Psoas muscle (tissue), 8 donors: ENCODE measurements around the gene PSMC3. TPM values are rescaled to one million over a fixed set of nuclear protein-coding genes. Genes with fewer than 3 reads are reported as not detected.

Experiments used
- ATAC-seq, 4 donors: fragments of 200-7000 bp; cut with Tn5 transposase; one replicate each; pipeline ENCODE4 v1.9.1; 2020; ENCODE audit warnings: moderate library complexity in 3 of 4, mild to moderate bottlenecking in 2 of 4
- DNase-seq, 2 donors: peaks; one replicate each; pipeline ENCODE4 v3.0.0-alpha.2; 2020
- H3K27ac ChIP-seq: fragments of 200-600 bp; one replicate; pipeline ENCODE4 v1.8.0; 2022
- H3K27me3 ChIP-seq, 3 donors: fragments of 200-600 bp in 1 of 3; one replicate each; pipeline versions ENCODE4 v1.6.1 to v1.8.0; 2013 to 2022; ENCODE audit warnings: low read length in 2 of 3, mild to moderate bottlenecking in 2 of 3, moderate library complexity in 1 of 3; ENCODE audit not compliant: insufficient read depth in 3 of 3
- H3K36me3 ChIP-seq, 2 donors: fragments of 200-600 bp in 1 of 2; one replicate each; pipeline versions ENCODE4 v1.6.1 to v1.8.0; 2013 to 2022; ENCODE audit warnings: low read depth in 1 of 2, mild to moderate bottlenecking in 1 of 2, moderate library complexity in 1 of 2; ENCODE audit not compliant: insufficient read depth in 1 of 2
- H3K4me1 ChIP-seq: fragments of 200-600 bp; one replicate; pipeline ENCODE4 v1.8.0; 2022
- H3K4me3 ChIP-seq: fragments of 200-600 bp; one replicate; pipeline ENCODE4 v1.8.0; 2022; ENCODE audit warnings: mild to moderate bottlenecking
- H3K9me3 ChIP-seq: fragments of 200-600 bp; one replicate; pipeline ENCODE4 v1.8.0; 2022
- WGBS, 3 donors: extraction: QIAGEN DNeasy Blood & Tissue Kit; methylation state at CpG; one replicate each; pipeline versions ENCODE4 v1.1.6 to v1.1.7; 2013; 5-methylcytosine and 5-hydroxymethylcytosine counted together
- intact Hi-C, 2 donors: fragments of 100-400 bp; cut with DNase I; formaldehyde crosslinking; loops; one replicate each; pipeline versions ENCODE4 v1.11.0 to v1.14.2; 2022
- polyA plus RNA-seq, 3 donors: library from polyadenylated mRNA; stranded (reverse); fragments of 200-250 nt; gene quantifications; one replicate each; pipeline ENCODE4 v1.2.3, GENCODE V29; 2013
- total RNA-seq, 4 donors: library from RNA; stranded (reverse); fragmentation: NEBNext Ultra II Directional in 2 of 4; extraction: Animal tissue kit (Norgen Biotek cat#: 25700) in 2 of 4; gene quantifications; one replicate each; pipeline versions ENCODE4 v1.2.1 to v1.2.4, GENCODE V29; 2021 to 2023
- TF ChIP-seq, protein P1 (sequence below): fragments of 200-600 bp; IDR thresholded peaks from one replicate; pipeline ENCODE4 v1.8.0; 2022; ENCODE audit warnings: antibody characterized with exemption
- donor health status: healthy with polysubstance abuse.
- donor health status: DM: no; HTN: no; CAD: no; lungs with moderate emphysema.
- donor health status: Bipolar disorder and iron deficiency.
- donor health status: healthy.
- donor health status: DM: yes; HTN: yes; CAD: no.
- donor health status: DM: no; HTN: no; CAD: no.
- donor health status: DM: no; HTN: no; CAD: no.
- donor health status: DM: yes; HTN: yes; CAD: no.

The PSMC3 gene
- total and polyA plus RNA-seq, 7 donors = 141 to 346 (median 255) TPM

DNA sequence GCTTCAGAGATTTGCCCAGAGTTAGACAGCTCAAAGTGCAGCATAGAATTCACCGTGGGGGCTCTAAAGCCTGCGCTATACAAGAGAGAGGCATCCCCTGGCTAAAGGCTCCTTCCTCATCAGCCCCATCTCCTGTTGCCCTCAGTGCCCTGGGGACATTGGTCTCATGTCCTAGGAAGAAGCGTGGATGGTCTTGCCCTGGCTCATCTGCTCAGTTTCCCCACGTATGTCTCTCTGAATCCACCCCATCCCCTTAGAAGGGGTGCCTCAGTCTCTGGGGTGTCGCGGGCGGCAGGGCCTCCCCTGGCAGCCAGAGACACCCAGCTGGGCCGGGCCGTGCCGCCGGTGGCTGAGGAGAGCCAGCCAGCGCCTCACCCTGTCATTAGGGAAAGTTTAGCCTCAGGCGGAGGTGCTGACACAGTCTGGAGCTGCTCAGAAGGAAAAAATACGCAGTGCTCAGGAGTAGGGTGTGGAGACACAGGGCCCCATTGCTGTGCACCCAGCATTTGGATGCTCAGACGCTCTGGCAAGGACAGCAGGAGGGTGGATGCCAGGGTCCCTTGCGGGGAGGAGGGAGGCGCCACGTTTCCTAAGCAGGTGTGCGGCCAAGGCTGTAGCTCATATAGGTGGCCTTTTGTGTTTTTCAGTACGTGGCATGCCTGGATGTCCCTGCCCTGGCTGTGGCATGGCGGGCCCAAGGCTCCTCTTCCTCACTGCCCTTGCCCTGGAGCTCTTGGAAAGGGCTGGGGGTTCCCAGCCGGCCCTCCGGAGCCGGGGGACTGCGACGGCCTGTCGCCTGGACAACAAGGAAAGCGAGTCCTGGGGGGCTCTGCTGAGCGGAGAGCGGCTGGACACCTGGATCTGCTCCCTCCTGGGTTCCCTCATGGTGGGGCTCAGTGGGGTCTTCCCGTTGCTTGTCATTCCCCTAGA lies 16.5 kb downstream of the PSMC3 start:
- no peak for DNase-seq

DNA sequence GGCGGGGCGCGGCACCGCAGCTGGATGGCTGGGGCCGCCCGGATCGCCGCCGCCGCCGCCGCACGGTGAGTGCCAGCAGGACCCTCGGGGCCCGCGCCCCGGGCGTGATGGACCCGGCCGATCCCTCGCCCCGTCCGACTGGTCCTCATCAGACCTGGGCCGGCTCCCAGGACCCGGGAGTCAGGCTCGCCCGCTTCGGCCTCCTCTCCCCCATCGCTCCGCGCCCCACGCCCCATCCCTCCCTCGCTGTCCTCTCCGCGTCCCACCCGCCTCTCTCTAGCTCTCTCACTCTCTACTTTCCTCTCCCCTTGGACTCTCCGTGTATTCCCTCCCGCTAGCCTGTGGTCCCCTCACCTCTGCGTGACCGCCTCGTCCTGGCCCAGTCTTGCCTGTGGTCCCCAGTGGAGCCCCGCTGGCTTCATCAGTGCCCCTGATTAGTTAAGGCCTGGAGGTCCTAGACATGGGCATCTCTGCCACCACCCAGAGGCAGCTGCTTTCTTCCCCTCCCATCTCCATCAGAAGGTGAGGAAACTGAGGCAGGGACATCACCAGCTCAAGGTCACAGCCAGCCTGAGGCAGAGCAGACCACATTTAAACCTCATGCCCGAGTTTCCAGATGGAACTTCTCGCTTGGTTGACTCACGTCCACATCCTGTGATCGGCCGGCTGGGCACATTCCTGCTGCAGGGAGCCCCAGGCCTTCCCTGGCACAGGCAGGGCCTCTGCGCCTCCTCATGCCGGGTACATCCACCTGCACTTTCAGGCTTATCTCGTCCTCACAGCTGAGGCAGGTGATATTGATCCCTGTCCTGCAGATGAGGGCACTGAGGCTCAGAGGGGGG lies 17.4 kb downstream of the PSMC3 start:
- 3 to 8% (median 7%) methylated on average over 26 to 50 of the region's 50 CpGs for WGBS, 3 donors
- peak in 3 of 4 donors; percentile 0 to 7 (median 5) for ATAC-seq

More for the DNA sequence above, 16.5 kb downstream of the PSMC3 start:
- Histone ChIP-seq H3K27me3 (no peaks in the 10 kb centered on the region), H3K4me1 (peaks cover 23% of the 10 kb centered on the region), H3K4me3 (peak overlapping the region; percentile 86), H3K27ac (peak overlapping the region; percentile 86), H3K36me3 (peaks cover 8 to 35% of the 10 kb centered on the region in 2 donors), H3K9me3 (no peaks in the 10 kb centered on the region)
- WGBS, 3 donors = 68 to 79% (median 70%) methylated on average over 31 of the region's 31 CpGs
- ATAC-seq = no peak
- TF ChIP-seq, protein P1, sequence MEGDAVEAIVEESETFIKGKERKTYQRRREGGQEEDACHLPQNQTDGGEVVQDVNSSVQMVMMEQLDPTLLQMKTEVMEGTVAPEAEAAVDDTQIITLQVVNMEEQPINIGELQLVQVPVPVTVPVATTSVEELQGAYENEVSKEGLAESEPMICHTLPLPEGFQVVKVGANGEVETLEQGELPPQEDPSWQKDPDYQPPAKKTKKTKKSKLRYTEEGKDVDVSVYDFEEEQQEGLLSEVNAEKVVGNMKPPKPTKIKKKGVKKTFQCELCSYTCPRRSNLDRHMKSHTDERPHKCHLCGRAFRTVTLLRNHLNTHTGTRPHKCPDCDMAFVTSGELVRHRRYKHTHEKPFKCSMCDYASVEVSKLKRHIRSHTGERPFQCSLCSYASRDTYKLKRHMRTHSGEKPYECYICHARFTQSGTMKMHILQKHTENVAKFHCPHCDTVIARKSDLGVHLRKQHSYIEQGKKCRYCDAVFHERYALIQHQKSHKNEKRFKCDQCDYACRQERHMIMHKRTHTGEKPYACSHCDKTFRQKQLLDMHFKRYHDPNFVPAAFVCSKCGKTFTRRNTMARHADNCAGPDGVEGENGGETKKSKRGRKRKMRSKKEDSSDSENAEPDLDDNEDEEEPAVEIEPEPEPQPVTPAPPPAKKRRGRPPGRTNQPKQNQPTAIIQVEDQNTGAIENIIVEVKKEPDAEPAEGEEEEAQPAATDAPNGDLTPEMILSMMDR = no peak
- intact Hi-C loops = loop anchor here in 1 of 2 donors (5.0 kb wide), 1 partner anchor 37 kb away; no protein-coding TSS in a partner anchor

DNA sequence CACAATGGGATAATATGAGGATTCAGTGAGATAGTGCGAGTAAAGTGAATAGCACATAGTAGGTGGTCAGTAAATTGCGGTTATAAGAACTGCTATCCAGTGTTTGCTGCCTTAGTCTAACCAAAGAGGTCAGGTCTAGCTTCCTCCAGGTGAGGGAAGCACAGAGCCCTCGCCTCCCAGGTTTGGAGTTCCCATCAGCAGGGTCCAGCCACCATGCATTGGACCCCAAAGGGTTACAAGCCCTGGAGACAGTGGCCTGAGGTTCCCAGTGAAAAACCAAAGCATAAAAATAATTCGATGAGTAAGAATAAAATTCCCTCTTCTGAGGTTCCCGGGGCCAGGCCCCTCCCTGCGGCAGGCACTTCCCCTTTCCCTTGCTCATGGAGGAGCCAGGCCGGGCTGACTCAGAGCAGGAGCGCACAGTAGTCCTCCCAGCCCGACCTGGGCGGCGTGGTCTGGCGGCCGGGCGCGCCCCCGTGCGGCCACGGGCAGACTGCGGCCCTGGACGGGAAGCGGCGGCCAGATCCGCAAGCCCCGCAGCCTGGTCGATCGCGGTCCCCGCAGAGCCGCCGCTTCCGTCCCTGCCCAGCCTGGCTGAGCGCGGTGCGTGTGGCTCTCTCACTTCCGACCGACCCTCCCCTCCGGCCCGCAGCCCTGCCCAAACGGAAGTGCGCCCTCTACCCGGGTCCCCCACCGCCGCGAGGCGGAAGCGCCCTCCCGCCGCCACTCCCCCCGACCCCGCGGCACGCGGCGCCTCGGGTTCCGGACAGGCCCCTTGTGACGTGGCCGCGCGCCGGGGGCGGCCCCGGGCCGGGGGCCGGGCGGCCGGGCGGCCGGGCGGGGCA lies 18.3 kb downstream of the PSMC3 start, which contains the start of gene SLC39A13:
Gene SLC39A13, plus strand, starts transcription at position 845 of the 845 bp plus-strand sequence. CDS start 1,505 bp downstream, outside the sequence.
- Histone ChIP-seq H3K27ac (peak within 1 kb of the TSS; percentile 86), H3K9me3 (no peaks in the 10 kb centered on the region), H3K4me1 (peaks cover 23% of the 10 kb centered on the region), H3K36me3 (peaks cover 4 to 18% of the 10 kb centered on the region in 2 donors), H3K27me3 (no peaks in the 10 kb centered on the region), H3K4me3 (peak within 1 kb of the TSS; percentile 86)
- ATAC-seq (peak; percentile 89 to 93 (median 91)), DNase-seq (peak; percentile 94 to 97)
- TF ChIP-seq, protein P1 = peak; percentile 78
- 2 to 4% (median 2%) methylated on average over 30 to 70 of the region's 70 CpGs for WGBS, 3 donors
- intact Hi-C loops = loop anchor here (1.0 to 5.0 kb wide), 3 partner anchors 18 to 36 kb away; partner anchors contain the start of gene PSMC3 (in 1 of the 2)

More for the DNA sequence above, 17.4 kb downstream of the PSMC3 start:
- DNase-seq = peak; percentile 66 to 76
- no peaks in the 10 kb centered on the region for H3K9me3 ChIP-seq
- peak overlapping the region; percentile 86 for H3K4me3 ChIP-seq
- TF ChIP-seq, protein P1 = no peak
- no peaks in the 10 kb centered on the region for H3K27me3 ChIP-seq
- H3K36me3 ChIP-seq = peaks cover 8 to 26% of the 10 kb centered on the region in 2 donors
- peak overlapping the region; percentile 86 for H3K27ac ChIP-seq
- intact Hi-C loops = loop anchor here (1.0 to 5.0 kb wide), 3 partner anchors 17 to 37 kb away; partner anchors contain the start of gene PSMC3 (in 1 of the 2)
- H3K4me1 ChIP-seq = peaks cover 23% of the 10 kb centered on the region
